Peyer's patch (tissue), 4 donors: Measurements from ENCODE around the gene AUNIP. TPM values are rescaled to one million over a fixed set of nuclear protein-coding genes. Genes with fewer than 3 reads are reported as not detected.

Experiments
- DNase-seq, 3 donors: peaks; one replicate each; pipeline ENCODE4 v3.0.0-alpha.2; 2017 to 2019
- H3K27ac ChIP-seq, 4 donors: fragments of 200-600 bp; sonication (generic); one replicate each; pipeline ENCODE4 v1.5.1; 2016 to 2019
- H3K27me3 ChIP-seq, 2 donors: fragments of 200-600 bp; sonication (generic); one replicate each; pipeline ENCODE4 v1.5.1; 2019
- H3K36me3 ChIP-seq, 3 donors: fragments of 200-600 bp; sonication (generic); one replicate each; pipeline ENCODE4 v1.5.1; 2016 to 2019
- H3K4me1 ChIP-seq, 4 donors: fragments of 200-600 bp; sonication (generic); one replicate each; pipeline ENCODE4 v1.5.1; 2016 to 2019
- H3K4me3 ChIP-seq, 4 donors: fragments of 200-600 bp; sonication (generic); 1 replicate in 3 of 4; 2 replicates in 1 of 4; pipeline ENCODE4 v1.5.1; 2016 to 2019; ENCODE audit warnings: mild to moderate bottlenecking in 1 of 4
- H3K9me3 ChIP-seq, 4 donors: fragments of 200-600 bp; sonication (generic); one replicate each; pipeline ENCODE4 v1.5.1; 2016 to 2019; ENCODE audit warnings: mild to moderate bottlenecking in 1 of 4
- POLR2A ChIP-seq, 2 donors: fragments of 450-650 bp; IDR thresholded peaks; one replicate each; pipeline ENCODE4 v1.5.1; 2017; ENCODE audit warnings: antibody characterized with exemption in 2 of 2, mild to moderate bottlenecking in 2 of 2, moderate library complexity in 2 of 2
- total RNA-seq, 4 donors: library from RNA; depleted of rRNA; stranded (reverse); fragments of >200 nt; gene quantifications; one replicate each; pipeline ENCODE4 v1.1.0, GENCODE V29; 2016
- TF ChIP-seq, protein P1 (sequence below), 6 experiments: fragments of 450-650 bp in 4 of 6; fragments of 200-600 bp in 2 of 6; sonication (generic) in 1 of 6; IDR thresholded peaks; one replicate each; pipeline ENCODE4 v1.5.1; 2017 to 2019; ENCODE audit warnings: antibody characterized with exemption in 6 of 6, mild to moderate bottlenecking in 3 of 6, moderate library complexity in 1 of 6

Gene AUNIP
- total RNA-seq, 4 donors from 2014 or later = 0.95 to 1.6 TPM; not detected in 2

GRCh38 chr1:25861316-25862286, 2.3 kb upstream of the AUNIP start:
- Histone ChIP-seq H3K9me3 (no peaks in the 10 kb centered on the region), H3K36me3 (peaks cover 0 to 7% (median 0%) of the 10 kb centered on the region in 3 donors), H3K4me1 (peaks cover 0 to 22% (median 7%) of the 10 kb centered on the region in 4 donors), H3K4me3 (no peak overlapping the region), H3K27me3 (no peaks in the 10 kb centered on the region), H3K27ac (peak overlapping the region in 2 of 4 donors; percentile 17 to 38)
- DNase-seq = no peak
- TF ChIP-seq, protein P1, sequence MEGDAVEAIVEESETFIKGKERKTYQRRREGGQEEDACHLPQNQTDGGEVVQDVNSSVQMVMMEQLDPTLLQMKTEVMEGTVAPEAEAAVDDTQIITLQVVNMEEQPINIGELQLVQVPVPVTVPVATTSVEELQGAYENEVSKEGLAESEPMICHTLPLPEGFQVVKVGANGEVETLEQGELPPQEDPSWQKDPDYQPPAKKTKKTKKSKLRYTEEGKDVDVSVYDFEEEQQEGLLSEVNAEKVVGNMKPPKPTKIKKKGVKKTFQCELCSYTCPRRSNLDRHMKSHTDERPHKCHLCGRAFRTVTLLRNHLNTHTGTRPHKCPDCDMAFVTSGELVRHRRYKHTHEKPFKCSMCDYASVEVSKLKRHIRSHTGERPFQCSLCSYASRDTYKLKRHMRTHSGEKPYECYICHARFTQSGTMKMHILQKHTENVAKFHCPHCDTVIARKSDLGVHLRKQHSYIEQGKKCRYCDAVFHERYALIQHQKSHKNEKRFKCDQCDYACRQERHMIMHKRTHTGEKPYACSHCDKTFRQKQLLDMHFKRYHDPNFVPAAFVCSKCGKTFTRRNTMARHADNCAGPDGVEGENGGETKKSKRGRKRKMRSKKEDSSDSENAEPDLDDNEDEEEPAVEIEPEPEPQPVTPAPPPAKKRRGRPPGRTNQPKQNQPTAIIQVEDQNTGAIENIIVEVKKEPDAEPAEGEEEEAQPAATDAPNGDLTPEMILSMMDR (IDR thresholded peaks at IDR 0.05) = no peak
- TF ChIP-seq POLR2A (IDR thresholded peaks at IDR 0.05) = no peak

DNA sequence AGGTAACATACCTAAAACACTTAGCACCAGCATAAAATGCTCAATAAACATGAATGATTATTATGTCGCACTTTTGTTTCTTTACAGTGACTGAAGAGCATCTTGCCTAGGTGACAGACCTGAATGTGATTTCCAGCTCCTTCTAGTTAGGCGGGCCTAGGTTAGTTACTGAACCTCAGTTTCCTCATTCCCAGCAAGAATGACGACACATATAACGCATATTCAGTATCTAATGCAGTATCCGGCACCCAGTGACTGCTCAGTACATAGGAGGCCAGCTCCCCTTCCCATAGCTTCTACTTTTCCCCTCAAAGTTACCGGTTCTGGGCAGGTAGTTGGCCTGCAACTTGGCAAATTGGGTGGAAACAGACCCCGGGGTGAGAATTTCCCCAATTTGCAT, 763 bp downstream of the AUNIP start:
- no peak overlapping the region for H3K27ac ChIP-seq
- H3K4me1 ChIP-seq = peaks cover 0 to 18% (median 7%) of the 10 kb centered on the region in 4 donors
- H3K9me3 ChIP-seq = no peaks in the 10 kb centered on the region
- no peaks in the 10 kb centered on the region for H3K27me3 ChIP-seq
- H3K4me3 ChIP-seq = peak overlapping the region in 3 of 4 donors; percentile 51 to 72 (median 55)
- H3K36me3 ChIP-seq = peaks cover 0 to 7% (median 0%) of the 10 kb centered on the region in 3 donors
- DNase-seq = no peak
- TF ChIP-seq POLR2A (IDR thresholded peaks at IDR 0.05) = no peak

DNA sequence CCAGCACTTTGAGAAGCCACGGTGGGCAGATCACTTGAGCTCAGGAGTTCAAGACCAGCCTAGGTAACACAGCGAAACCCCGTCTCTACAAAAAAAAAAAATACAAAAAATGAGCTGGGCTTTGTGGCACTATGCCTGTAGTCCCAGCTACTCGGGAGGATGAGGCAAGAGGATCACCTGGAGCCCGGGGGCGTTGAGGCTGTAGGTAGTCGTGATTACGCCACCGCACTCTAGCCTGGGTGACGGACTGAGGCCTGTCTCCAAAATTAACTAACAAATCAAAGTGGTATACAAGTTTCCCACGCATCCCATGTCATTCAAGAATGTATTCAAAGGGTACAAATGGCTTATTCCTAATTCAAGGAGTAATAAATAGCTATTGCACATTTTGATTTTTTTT, 2.4 kb downstream of the AUNIP start:
- Histone ChIP-seq H3K27me3 (no peaks in the 10 kb centered on the region), H3K36me3 (no peaks in the 10 kb centered on the region), H3K4me3 (no peak overlapping the region), H3K9me3 (no peaks in the 10 kb centered on the region), H3K27ac (no peak overlapping the region), H3K4me1 (peaks cover 0 to 18% (median 7%) of the 10 kb centered on the region in 4 donors)
- no peak for TF ChIP-seq POLR2A (IDR thresholded peaks at IDR 0.05)
- TF ChIP-seq, protein P1 (IDR thresholded peaks at IDR 0.05) = no peak
- DNase-seq = no peak

DNA sequence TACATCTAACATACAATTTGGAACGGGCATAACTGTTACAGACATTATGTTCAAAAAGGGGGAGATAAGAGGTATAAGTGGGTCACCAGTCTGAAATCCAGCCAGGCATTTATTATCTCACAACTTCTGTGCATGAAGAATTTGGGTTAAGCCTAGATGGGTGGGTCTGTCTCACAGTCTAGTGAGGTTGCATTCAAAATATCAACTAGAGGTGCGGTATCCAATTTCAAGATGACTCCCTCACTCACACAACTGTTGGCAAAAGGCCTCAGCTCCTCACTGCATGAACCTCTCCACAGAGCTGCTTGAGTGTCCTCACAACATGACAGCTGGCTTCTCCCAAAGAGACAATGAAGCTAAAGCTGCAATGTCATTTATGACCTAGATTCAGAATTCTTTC, 4.7 kb downstream of the AUNIP start:
- Histone ChIP-seq H3K27me3 (no peaks in the 10 kb centered on the region), H3K36me3 (no peaks in the 10 kb centered on the region), H3K4me3 (no peak overlapping the region), H3K9me3 (no peaks in the 10 kb centered on the region), H3K4me1 (peaks cover 0 to 7% (median 5%) of the 10 kb centered on the region in 4 donors), H3K27ac (no peak overlapping the region)
- DNase-seq = no peak
- no peak for TF ChIP-seq POLR2A (IDR thresholded peaks at IDR 0.05)
- TF ChIP-seq, protein P1 (IDR thresholded peaks at IDR 0.05) = no peak

- TF ChIP-seq, protein P1 (IDR thresholded peaks at IDR 0.05) = no peak
- no peak for TF ChIP-seq POLR2A (IDR thresholded peaks at IDR 0.05)
- Histone ChIP-seq H3K9me3 (no peaks in the 10 kb centered on the region), H3K27me3 (no peaks in the 10 kb centered on the region), H3K4me3 (no peak overlapping the region), H3K36me3 (no peaks in the 10 kb centered on the region), H3K27ac (no peak overlapping the region), H3K4me1 (no peaks in the 10 kb centered on the region)
- DNase-seq = no peak
These were observed 10.7 kb downstream of the AUNIP start for GRCh38 chr1:25848531-25848930.

DNA sequence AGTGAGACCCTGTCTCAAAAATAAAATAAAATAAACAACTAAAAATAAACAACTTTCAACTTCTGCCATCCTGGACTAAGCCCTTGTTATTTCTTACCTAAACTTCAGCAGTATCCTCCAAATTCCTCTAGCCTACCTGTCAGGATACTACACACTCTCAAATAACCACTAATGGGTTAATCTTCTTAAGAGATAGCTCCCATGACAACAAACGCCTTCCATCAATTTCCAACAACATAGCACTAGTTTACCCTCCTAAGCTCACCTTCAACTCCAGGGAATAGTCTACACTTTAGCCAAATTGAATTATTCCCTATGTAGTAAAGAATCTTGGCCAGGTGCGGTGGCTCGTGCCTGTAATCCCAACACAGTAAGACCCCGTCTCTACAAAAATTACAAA, 11.3 kb downstream of the AUNIP start:
- TF ChIP-seq, protein P1 (IDR thresholded peaks at IDR 0.05) = no peak
- TF ChIP-seq POLR2A (IDR thresholded peaks at IDR 0.05) = no peak
- no peak for DNase-seq
- Histone ChIP-seq H3K36me3 (no peaks in the 10 kb centered on the region), H3K4me3 (no peak overlapping the region), H3K27ac (no peak overlapping the region), H3K4me1 (no peaks in the 10 kb centered on the region), H3K27me3 (no peaks in the 10 kb centered on the region), H3K9me3 (no peaks in the 10 kb centered on the region)
